ENCODE data around the gene SMPD1. TPM values are rescaled to one million over a fixed set of nuclear protein-coding genes. Genes with fewer than 3 reads are reported as not detected.

The SMPD1 gene
- total RNA-seq, 1 experiment from 2014 or later: 2.8 TPM

GRCh38 chr11:6438979-6439571, 48.8 kb downstream of the SMPD1 start:
- no peaks in the 10 kb centered on the region for H3K27me3 ChIP-seq (ENCODE audit: insufficient read depth, low read length)
- ChIA-PET RAD21 (ENCODE audit: low non-redundant PET in 1 of 2, low total read pairs in 2 of 2, uncharacterized antibody in 2 of 2, unreplicated experiment in 2 of 2) (interaction anchor here in 1 of 2 experiments (1.7 kb wide), 1 partner anchor 60 kb away, joined by 7 read pairs; no protein-coding TSS in a partner anchor), POLR2A (no interaction called here), CTCF (interaction anchor here (0.6 to 2.4 kb wide), 17 partner anchors 9 to 318 kb away, joined by 3 to 26 read pairs (median 3); partner anchors contain the start of genes APBB1, SMPD1 and TIMM10B)
- DNase-seq (ENCODE audit: low read depth, low spot score) (peak; percentile 43), ATAC-seq (peak; percentile 77)
- H3K27ac ChIP-seq (ENCODE audit: low read depth, low read length): no peak overlapping the region
- H3K9me3 ChIP-seq (ENCODE audit: control insufficient read depth in 1 of 2, insufficient read depth in 1 of 2, low read depth in 1 of 2, low read length in 2 of 2): no peaks in the 10 kb centered on the region
- H3K9me2 ChIP-seq (ENCODE audit: insufficient read depth): no peaks in the 10 kb centered on the region
- no peaks in the 10 kb centered on the region for H3K4me1 ChIP-seq (ENCODE audit: control insufficient read depth in 1 of 2, insufficient read depth in 2 of 2, low read length in 2 of 2)
- no peaks in the 10 kb centered on the region for H3K79me2 ChIP-seq (ENCODE audit: insufficient read depth, low read length)
- intact Hi-C loops (cut with micrococcal nuclease): loop anchor here (1.0 kb wide), 1 partner anchor 66 kb away; no protein-coding TSS in a partner anchor
- no TSS peak for BruUV-seq (replicated peaks)
- H3K4me2 ChIP-seq (ENCODE audit: low read length): no peak overlapping the region
- peak overlapping the region; percentile 53 for H2AFZ ChIP-seq (ENCODE audit: low read depth, low read length, poor library complexity, severe bottlenecking)
- H4K20me1 ChIP-seq (ENCODE audit: insufficient read depth): no peaks in the 10 kb centered on the region
- no peak overlapping the region for H3K4me3 ChIP-seq (replicated peaks in 1 of 2; ENCODE audit: low read depth in 1 of 2, low read length in 2 of 2)
- no peaks in the 10 kb centered on the region for H3K36me3 ChIP-seq (ENCODE audit: control insufficient read depth in 1 of 2, insufficient read depth in 2 of 2, low read length in 2 of 2)
- H3K9ac ChIP-seq (ENCODE audit: low read length): no peak overlapping the region
- TF ChIP-seq CBX3 (IDR thresholded peaks at IDR 0.05; ENCODE audit: low read depth) (0 out of 2 replicates have a peak, but pooled peaks have one; percentile 9), YY1 (IDR thresholded peaks at IDR 0.05; ENCODE audit: extremely low read depth, insufficient replicate concordance, low read depth, low read length) (no peak), JUND (IDR thresholded peaks at IDR 0.05) (no peak), EGR1 (IDR thresholded peaks at IDR 0.05; ENCODE audit: low read depth) (no peak), FOSL1 (IDR thresholded peaks at IDR 0.05; ENCODE audit: low read depth) (no peak), SP1 (IDR thresholded peaks at IDR 0.05; ENCODE audit: low read depth) (peak; percentile 49; the same call in 1 of the 2 replicates), POLR2AphosphoS5 (IDR thresholded peaks at IDR 0.05; ENCODE audit: low read depth, low read length) (no peak), EZH2phosphoT487 (IDR thresholded peaks at IDR 0.05; ENCODE audit: borderline replicate concordance) (no peak), ZBTB33 (IDR thresholded peaks at IDR 0.05; ENCODE audit: extremely low read depth, insufficient replicate concordance, low read length) (no peak), REST (IDR thresholded peaks at IDR 0.05; ENCODE audit: low read depth) (no peak), ATF3 (IDR thresholded peaks at IDR 0.05) (no peak), ZNF274 (IDR thresholded peaks at IDR 0.05; ENCODE audit: low read depth, low read length) (no peak), RAD21 (IDR thresholded peaks at IDR 0.05; ENCODE audit: low read depth) (peak; percentile 61), CTCF (IDR thresholded peaks at IDR 0.05 in 2 of 3, conservative IDR thresholded peaks at IDR 0.05 in 1 of 3; ENCODE audit: borderline replicate concordance in 1 of 3, insufficient read depth in 1 of 3, low read depth in 2 of 3, low read length in 2 of 3) (peak; percentile 73 to 80 (median 79); a peak in 5 of 6 replicates), SIN3A (IDR thresholded peaks at IDR 0.05; ENCODE audit: low read depth) (no peak), ELF1 (IDR thresholded peaks at IDR 0.05; ENCODE audit: borderline replicate concordance, low read depth) (no peak), SRF (IDR thresholded peaks at IDR 0.05; ENCODE audit: low read depth) (no peak), ZFX (IDR thresholded peaks at IDR 0.05) (no peak), TCF7L2 (IDR thresholded peaks at IDR 0.05; ENCODE audit: borderline replicate concordance, extremely low read depth, insufficient read depth, insufficient read length) (no peak), EZH2 (IDR thresholded peaks at IDR 0.05) (no peak)

All from HCT116 (cell line).